ENCODE results near the gene CASK. TPM values are rescaled to one million over a fixed set of nuclear protein-coding genes. Genes with fewer than 3 reads are reported as not detected.

The CASK gene
- polyA plus RNA-seq, 2 donors = 5.2 to 7.7 TPM

DNA sequence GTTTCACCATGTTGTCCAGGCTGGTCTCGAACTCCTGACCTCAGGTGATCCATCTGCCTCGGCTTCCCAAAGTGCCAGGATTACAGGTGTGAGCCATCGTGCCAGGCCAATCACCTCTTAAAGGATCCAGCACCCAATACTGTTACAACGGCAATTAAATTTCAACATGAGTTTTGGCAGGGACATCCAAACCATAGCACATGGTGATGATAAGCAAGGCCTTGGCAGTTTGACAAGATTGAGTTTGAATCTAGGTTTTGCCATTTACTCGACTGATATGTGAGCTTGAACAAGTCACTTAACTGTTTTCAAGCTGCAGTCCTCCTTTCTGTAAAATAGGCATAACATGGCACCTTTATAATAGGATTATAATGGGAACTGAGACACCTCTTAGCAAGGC is 115.3 kb downstream of the CASK start:
- Histone ChIP-seq H3K27ac (ENCODE audit: low read depth in 2 of 2, low read length in 1 of 2) (no peak overlapping the region), H3K4me1 (ENCODE audit: control insufficient read depth in 2 of 2, insufficient read depth in 2 of 2, low read length in 1 of 2) (no peaks in the 10 kb centered on the region), H3K27me3 (ENCODE audit: control insufficient read depth in 1 of 2, insufficient read depth in 2 of 2, low read length in 2 of 2) (no peaks in the 10 kb centered on the region), H3K36me3 (ENCODE audit: control insufficient read depth in 2 of 2, insufficient read depth in 2 of 2, low read length in 1 of 2) (no peaks in the 10 kb centered on the region), H3K4me3 (ENCODE audit: low read depth in 1 of 2, low read length in 2 of 2) (no peak overlapping the region), H3K9me3 (ENCODE audit: control insufficient read depth in 2 of 2, insufficient read depth in 1 of 2, low read depth in 1 of 2, low read length in 1 of 2) (no peaks in the 10 kb centered on the region)
- 72 to 96% methylated on average over 5 of the region's 5 CpGs for WGBS, 2 donors

DNA sequence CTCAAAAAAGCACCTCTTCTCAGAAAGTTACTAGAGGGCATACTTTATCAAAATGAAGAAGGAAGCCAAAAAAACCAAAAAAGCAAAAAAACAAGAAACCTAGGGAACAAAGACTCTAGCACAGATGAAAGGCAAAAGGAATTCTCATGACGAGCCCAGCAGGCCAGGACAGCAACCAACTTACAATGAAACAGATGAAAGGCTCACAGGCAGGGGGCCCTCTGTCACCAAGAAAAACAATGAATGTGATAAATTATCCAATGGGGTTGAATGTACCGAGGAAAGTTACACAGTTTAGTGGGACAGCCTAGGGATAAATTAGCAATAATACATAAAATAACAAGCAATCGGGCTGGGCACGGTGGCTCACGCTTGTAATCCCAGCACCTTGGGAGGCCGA is 120.4 kb downstream of the CASK start:
- Histone ChIP-seq H3K4me1 (ENCODE audit: control insufficient read depth in 2 of 2, insufficient read depth in 2 of 2, low read length in 1 of 2) (no peaks in the 10 kb centered on the region), H3K27ac (ENCODE audit: low read depth in 2 of 2, low read length in 1 of 2) (no peak overlapping the region), H3K4me3 (ENCODE audit: low read depth in 1 of 2, low read length in 2 of 2) (no peak overlapping the region), H3K36me3 (ENCODE audit: control insufficient read depth in 2 of 2, insufficient read depth in 2 of 2, low read length in 1 of 2) (no peaks in the 10 kb centered on the region), H3K27me3 (ENCODE audit: control insufficient read depth in 1 of 2, insufficient read depth in 2 of 2, low read length in 2 of 2) (no peaks in the 10 kb centered on the region), H3K9me3 (ENCODE audit: control insufficient read depth in 2 of 2, insufficient read depth in 1 of 2, low read depth in 1 of 2, low read length in 1 of 2) (no peaks in the 10 kb centered on the region)
- WGBS, 2 donors = 80% methylated on average over 6 of the region's 6 CpGs

DNA sequence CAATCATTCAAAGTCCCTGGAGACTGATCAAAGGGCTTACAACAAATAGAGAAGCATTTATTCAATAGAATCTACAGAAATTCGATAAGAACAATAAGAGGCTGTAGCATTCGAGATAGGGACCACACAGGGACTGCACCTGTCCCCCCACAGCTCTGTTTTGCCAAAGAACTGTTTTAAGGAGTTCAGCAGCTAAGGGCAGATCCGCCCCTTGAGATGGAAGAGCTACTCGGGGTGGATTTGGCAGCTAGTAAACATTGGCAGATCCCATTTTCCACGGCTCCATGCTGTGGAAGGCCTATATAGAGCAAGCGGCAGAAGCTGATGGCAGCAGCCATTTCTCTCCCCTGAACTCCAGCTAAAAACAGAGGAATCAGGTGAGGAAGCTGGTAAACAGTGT is 123.7 kb downstream of the CASK start:
- no peaks in the 10 kb centered on the region for H3K36me3 ChIP-seq (ENCODE audit: control insufficient read depth in 2 of 2, insufficient read depth in 2 of 2, low read length in 1 of 2)
- no peaks in the 10 kb centered on the region for H3K4me1 ChIP-seq (ENCODE audit: control insufficient read depth in 2 of 2, insufficient read depth in 2 of 2, low read length in 1 of 2)
- H3K27me3 ChIP-seq (ENCODE audit: control insufficient read depth in 1 of 2, insufficient read depth in 2 of 2, low read length in 2 of 2) = no peaks in the 10 kb centered on the region
- WGBS, 2 donors = 71 to 81% methylated on average over 6 of the region's 6 CpGs
- no peak overlapping the region for H3K27ac ChIP-seq (ENCODE audit: low read depth in 2 of 2, low read length in 1 of 2)
- H3K9me3 ChIP-seq (ENCODE audit: control insufficient read depth in 2 of 2, insufficient read depth in 1 of 2, low read depth in 1 of 2, low read length in 1 of 2) = no peaks in the 10 kb centered on the region
- H3K4me3 ChIP-seq (ENCODE audit: low read depth in 1 of 2, low read length in 2 of 2) = no peak overlapping the region

DNA sequence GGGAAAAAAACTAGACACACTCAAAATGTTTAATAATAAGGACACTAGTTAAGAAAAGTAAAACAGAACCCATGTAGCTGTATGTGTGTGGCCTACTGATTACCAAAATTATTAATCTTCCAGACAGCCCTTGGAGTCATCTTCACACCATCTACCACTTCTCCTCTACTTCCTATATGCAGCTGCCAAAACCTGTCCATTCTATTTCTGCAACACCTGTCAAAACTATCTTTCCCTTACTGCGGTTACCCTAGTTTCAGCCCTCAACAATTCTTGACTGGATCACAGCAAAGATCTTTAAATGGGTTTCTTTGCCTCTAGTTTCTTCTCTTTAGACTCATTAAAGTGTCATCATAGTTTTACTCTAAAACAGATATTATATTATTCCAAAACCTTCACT is 126.8 kb downstream of the CASK start:
- no peaks in the 10 kb centered on the region for H3K36me3 ChIP-seq (ENCODE audit: control insufficient read depth in 2 of 2, insufficient read depth in 2 of 2, low read length in 1 of 2)
- H3K9me3 ChIP-seq (ENCODE audit: control insufficient read depth in 2 of 2, insufficient read depth in 1 of 2, low read depth in 1 of 2, low read length in 1 of 2) = no peaks in the 10 kb centered on the region
- no peak overlapping the region for H3K4me3 ChIP-seq (ENCODE audit: low read depth in 1 of 2, low read length in 2 of 2)
- H3K27ac ChIP-seq (ENCODE audit: low read depth in 2 of 2, low read length in 1 of 2) = no peak overlapping the region
- H3K27me3 ChIP-seq (ENCODE audit: control insufficient read depth in 1 of 2, insufficient read depth in 2 of 2, low read length in 2 of 2) = no peaks in the 10 kb centered on the region
- H3K4me1 ChIP-seq (ENCODE audit: control insufficient read depth in 2 of 2, insufficient read depth in 2 of 2, low read length in 1 of 2) = no peaks in the 10 kb centered on the region
- WGBS, 2 donors = 77 to 81% methylated on average over 1 of the region's 1 CpG

DNA sequence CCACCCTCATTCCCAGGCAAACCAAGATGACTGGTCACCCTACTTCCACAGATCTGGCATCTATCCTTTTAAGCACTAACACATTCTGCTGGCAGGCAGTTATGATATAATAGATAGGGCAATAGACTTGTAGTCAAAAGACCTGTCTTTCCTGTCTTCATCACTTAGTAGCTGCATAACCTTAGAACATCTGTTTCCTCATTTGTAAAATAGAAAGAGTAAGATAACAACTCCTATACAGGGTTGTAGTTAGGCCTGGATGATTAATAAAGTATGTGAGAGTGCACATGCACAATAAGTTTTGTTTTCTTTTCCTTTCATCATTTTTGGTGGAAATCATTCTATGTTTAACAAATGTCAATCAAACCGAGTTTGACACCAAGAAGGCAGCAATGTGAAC is 127.3 kb downstream of the CASK start:
- Histone ChIP-seq H3K27me3 (ENCODE audit: control insufficient read depth in 1 of 2, insufficient read depth in 2 of 2, low read length in 2 of 2) (no peaks in the 10 kb centered on the region), H3K27ac (ENCODE audit: low read depth in 2 of 2, low read length in 1 of 2) (no peak overlapping the region), H3K9me3 (ENCODE audit: control insufficient read depth in 2 of 2, insufficient read depth in 1 of 2, low read depth in 1 of 2, low read length in 1 of 2) (no peaks in the 10 kb centered on the region), H3K4me1 (ENCODE audit: control insufficient read depth in 2 of 2, insufficient read depth in 2 of 2, low read length in 1 of 2) (no peaks in the 10 kb centered on the region), H3K36me3 (ENCODE audit: control insufficient read depth in 2 of 2, insufficient read depth in 2 of 2, low read length in 1 of 2) (no peaks in the 10 kb centered on the region), H3K4me3 (ENCODE audit: low read depth in 1 of 2, low read length in 2 of 2) (no peak overlapping the region)
- WGBS, 2 donors = 41 to 70% methylated on average over 1 of the region's 1 CpG

DNA sequence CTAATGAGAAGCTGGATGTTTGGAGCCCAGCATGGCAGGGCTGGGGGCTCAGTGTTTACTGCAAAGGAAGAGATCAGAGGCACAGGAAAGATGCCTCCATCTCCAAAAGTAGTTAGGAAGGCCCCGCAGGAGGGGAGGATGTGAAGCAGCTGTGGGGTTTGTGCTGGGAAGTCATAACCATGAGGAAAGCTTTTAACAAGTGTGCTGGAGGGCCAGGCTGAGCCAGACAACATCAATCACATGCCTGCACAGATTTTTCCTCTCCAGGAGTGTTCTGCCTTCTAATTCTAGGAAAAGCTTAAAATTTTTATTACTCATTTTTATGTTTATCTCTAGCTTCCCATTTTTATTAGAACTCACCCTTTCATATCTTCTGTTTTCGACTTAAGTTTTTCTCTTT is 134.0 kb downstream of the CASK start:
- Histone ChIP-seq H3K4me1 (ENCODE audit: control insufficient read depth in 2 of 2, insufficient read depth in 2 of 2, low read length in 1 of 2) (no peaks in the 10 kb centered on the region), H3K27ac (ENCODE audit: low read depth in 2 of 2, low read length in 1 of 2) (no peak overlapping the region), H3K27me3 (ENCODE audit: control insufficient read depth in 1 of 2, insufficient read depth in 2 of 2, low read length in 2 of 2) (no peaks in the 10 kb centered on the region), H3K36me3 (ENCODE audit: control insufficient read depth in 2 of 2, insufficient read depth in 2 of 2, low read length in 1 of 2) (no peaks in the 10 kb centered on the region), H3K9me3 (ENCODE audit: control insufficient read depth in 2 of 2, insufficient read depth in 1 of 2, low read depth in 1 of 2, low read length in 1 of 2) (no peaks in the 10 kb centered on the region), H3K4me3 (ENCODE audit: low read depth in 1 of 2, low read length in 2 of 2) (no peak overlapping the region)
- WGBS, 2 donors = 57 to 70% methylated on average over 2 of the region's 2 CpGs

DNA sequence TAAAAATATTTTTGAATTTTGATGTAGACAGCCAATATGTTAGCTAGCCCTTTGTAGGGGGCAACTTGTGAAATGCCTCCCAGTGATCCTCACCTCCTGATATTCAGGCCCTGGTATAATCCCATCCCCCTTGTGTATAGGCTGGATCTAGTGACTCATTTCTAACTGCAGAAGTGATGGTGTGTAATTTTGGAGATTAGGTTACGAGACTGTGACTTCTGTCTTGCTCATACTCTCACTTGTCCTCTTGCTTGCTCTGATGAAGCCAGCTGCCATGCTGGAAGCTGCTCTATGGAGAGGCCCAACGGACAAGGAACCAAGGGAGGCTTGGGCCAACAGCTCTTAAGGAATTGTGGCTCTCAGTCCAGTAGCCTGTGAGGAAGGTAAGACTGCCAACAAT is 137.7 kb downstream of the CASK start:
- Histone ChIP-seq H3K27me3 (ENCODE audit: control insufficient read depth in 1 of 2, insufficient read depth in 2 of 2, low read length in 2 of 2) (no peaks in the 10 kb centered on the region), H3K9me3 (ENCODE audit: control insufficient read depth in 2 of 2, insufficient read depth in 1 of 2, low read depth in 1 of 2, low read length in 1 of 2) (no peaks in the 10 kb centered on the region), H3K36me3 (ENCODE audit: control insufficient read depth in 2 of 2, insufficient read depth in 2 of 2, low read length in 1 of 2) (no peaks in the 10 kb centered on the region), H3K27ac (ENCODE audit: low read depth in 2 of 2, low read length in 1 of 2) (no peak overlapping the region), H3K4me1 (ENCODE audit: control insufficient read depth in 2 of 2, insufficient read depth in 2 of 2, low read length in 1 of 2) (no peaks in the 10 kb centered on the region), H3K4me3 (ENCODE audit: low read depth in 1 of 2, low read length in 2 of 2) (no peak overlapping the region)
- 63 to 88% methylated on average over 2 of the region's 2 CpGs for WGBS, 2 donors

DNA sequence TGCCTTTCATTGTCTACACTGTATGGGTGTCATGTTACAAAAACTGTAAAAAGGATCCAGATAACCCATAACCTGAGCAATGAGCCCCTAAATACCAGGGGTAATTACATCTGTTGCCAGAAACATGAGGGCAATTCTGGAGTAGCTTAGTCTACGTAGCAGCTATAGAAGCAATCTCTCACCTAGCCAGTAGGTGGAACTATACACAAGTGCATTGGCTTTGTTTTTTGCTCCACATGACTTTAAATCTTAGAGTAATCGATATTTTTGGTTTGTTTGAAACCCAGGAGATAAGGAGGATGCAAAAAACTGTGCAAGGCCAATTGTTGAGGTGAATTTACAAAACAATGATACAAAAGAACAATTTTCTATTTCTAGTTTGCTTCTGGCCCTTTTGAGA is 141.9 kb downstream of the CASK start:
- WGBS, 2 donors = 1 to 9% methylated on average over 2 of the region's 2 CpGs
- Histone ChIP-seq H3K4me1 (ENCODE audit: control insufficient read depth in 2 of 2, insufficient read depth in 2 of 2, low read length in 1 of 2) (no peaks in the 10 kb centered on the region), H3K4me3 (ENCODE audit: low read depth in 1 of 2, low read length in 2 of 2) (no peak overlapping the region), H3K36me3 (ENCODE audit: control insufficient read depth in 2 of 2, insufficient read depth in 2 of 2, low read length in 1 of 2) (no peaks in the 10 kb centered on the region), H3K27ac (ENCODE audit: low read depth in 2 of 2, low read length in 1 of 2) (no peak overlapping the region), H3K9me3 (ENCODE audit: control insufficient read depth in 2 of 2, insufficient read depth in 1 of 2, low read depth in 1 of 2, low read length in 1 of 2) (no peaks in the 10 kb centered on the region), H3K27me3 (ENCODE audit: control insufficient read depth in 1 of 2, insufficient read depth in 2 of 2, low read length in 2 of 2) (no peaks in the 10 kb centered on the region)

DNA sequence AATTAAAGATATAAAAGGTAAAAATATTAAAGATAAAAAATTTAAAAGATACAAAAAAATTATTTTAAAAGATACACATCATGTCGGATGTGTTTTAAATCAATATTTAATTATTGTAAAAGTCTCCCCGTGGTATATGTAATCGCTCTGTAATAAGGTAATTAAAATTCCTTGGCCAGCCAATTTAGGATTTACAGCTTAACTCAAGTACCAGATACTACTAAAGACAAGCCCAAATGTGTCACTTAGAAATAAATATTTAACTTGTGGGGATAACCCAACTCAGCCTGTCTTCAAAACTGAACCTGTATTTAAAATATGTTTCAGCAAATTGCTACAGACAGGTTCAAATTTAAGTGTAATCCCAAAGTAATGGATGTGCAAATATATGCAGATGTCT is 143.4 kb downstream of the CASK start:
- H3K27ac ChIP-seq (ENCODE audit: low read depth in 2 of 2, low read length in 1 of 2) = no peak overlapping the region
- no peaks in the 10 kb centered on the region for H3K9me3 ChIP-seq (ENCODE audit: control insufficient read depth in 2 of 2, insufficient read depth in 1 of 2, low read depth in 1 of 2, low read length in 1 of 2)
- no peaks in the 10 kb centered on the region for H3K36me3 ChIP-seq (ENCODE audit: control insufficient read depth in 2 of 2, insufficient read depth in 2 of 2, low read length in 1 of 2)
- H3K4me3 ChIP-seq (ENCODE audit: low read depth in 1 of 2, low read length in 2 of 2) = no peak overlapping the region
- 66 to 70% methylated on average over 3 of the region's 3 CpGs for WGBS, 2 donors
- no peaks in the 10 kb centered on the region for H3K27me3 ChIP-seq (ENCODE audit: control insufficient read depth in 1 of 2, insufficient read depth in 2 of 2, low read length in 2 of 2)
- H3K4me1 ChIP-seq (ENCODE audit: control insufficient read depth in 2 of 2, insufficient read depth in 2 of 2, low read length in 1 of 2) = no peaks in the 10 kb centered on the region

DNA sequence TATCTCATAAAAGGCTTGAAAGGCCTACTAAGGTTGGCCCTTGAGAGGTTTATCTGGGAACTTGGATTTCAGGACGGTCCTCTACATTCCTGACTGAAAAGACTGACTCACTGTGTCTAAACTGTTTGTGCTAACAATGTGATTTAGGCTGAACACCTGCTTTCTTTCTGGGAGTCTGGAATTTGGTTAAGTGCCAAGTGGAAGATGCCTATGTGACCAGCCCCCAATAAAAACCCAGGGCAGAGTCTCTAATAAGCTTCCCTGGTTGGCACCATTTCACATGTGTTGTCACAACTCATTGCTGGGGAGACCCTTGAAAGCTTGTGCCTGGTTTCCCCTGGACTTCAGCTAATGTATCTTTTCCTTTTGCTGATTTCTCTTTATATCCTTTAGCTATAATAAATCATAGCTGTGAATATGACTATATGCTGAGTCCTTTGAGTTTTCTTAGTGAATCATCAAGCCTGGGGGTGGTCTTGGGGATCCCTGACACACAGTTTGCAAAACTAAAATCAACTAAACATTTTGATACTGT is 144.3 kb downstream of the CASK start:
- no peaks in the 10 kb centered on the region for H3K36me3 ChIP-seq (ENCODE audit: control insufficient read depth in 2 of 2, insufficient read depth in 2 of 2, low read length in 1 of 2)
- 10 to 28% methylated on average over 1 of the region's 1 CpG for WGBS, 2 donors
- no peak overlapping the region for H3K27ac ChIP-seq (ENCODE audit: low read depth in 2 of 2, low read length in 1 of 2)
- no peaks in the 10 kb centered on the region for H3K4me1 ChIP-seq (ENCODE audit: control insufficient read depth in 2 of 2, insufficient read depth in 2 of 2, low read length in 1 of 2)
- no peak overlapping the region for H3K4me3 ChIP-seq (ENCODE audit: low read depth in 1 of 2, low read length in 2 of 2)
- H3K27me3 ChIP-seq (ENCODE audit: control insufficient read depth in 1 of 2, insufficient read depth in 2 of 2, low read length in 2 of 2) = no peaks in the 10 kb centered on the region
- no peaks in the 10 kb centered on the region for H3K9me3 ChIP-seq (ENCODE audit: control insufficient read depth in 2 of 2, insufficient read depth in 1 of 2, low read depth in 1 of 2, low read length in 1 of 2)

Data from esophagus (tissue), 2 donors.